Stimulated activated CD8-positive, alpha-beta memory T cell treated with anti-CD3 and anti-CD28 coated beads, Interleukin-4, amount 100 ng/mL, for 24 hours (primary cell): Measurements from ENCODE around the gene KIR3DL1.
"Not testable (repeated sequence)": the region's sequence is repeated elsewhere in the genome, so short reads cannot be mapped to it uniquely, and the experiment has no call there.

Experiments
- DNase-seq: peaks from one replicate; pipeline ENCODE4 v3.0.0-alpha.2; 2020; ENCODE audit warnings: low read depth

Gene KIR3DL1

GRCh38 chr19:54816251-54816650 is at the start of gene KIR3DL1:
Gene KIR3DL1 (plus strand): TSS chr19:54816468.
- DNase-seq, result not testable (repeated sequence)

DNA sequence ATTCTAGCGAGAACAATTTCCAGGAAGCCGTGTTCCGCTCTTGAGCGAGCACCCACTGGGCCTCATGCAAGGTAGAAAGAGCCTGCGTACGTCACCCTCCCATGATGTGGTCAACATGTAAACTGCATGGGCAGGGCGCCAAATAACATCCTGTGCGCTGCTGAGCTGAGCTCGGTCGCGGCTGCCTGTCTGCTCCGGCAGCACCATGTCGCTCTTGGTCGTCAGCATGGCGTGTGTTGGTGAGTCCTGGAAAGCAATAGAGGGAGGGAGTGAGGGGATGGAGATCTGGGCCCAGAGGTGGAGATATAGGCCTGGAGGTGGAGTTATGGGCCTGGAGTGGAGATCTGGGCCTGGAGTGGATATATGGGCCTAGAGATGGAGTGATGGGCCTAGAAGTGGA is 46.6 kb upstream of the KIR3DL1 start, which contains the start of gene KIR2DL1:
Gene KIR2DL1, plus strand, starts transcription at position 148 of the 400 bp plus-strand sequence. Its CDS starts 58 bp downstream, at position 206.
- not testable (repeated sequence) for DNase-seq

GRCh38 chr19:54770511-54770910 is 45.8 kb upstream of the KIR3DL1 start:
- DNase-seq, result not testable (repeated sequence)

GRCh38 chr19:54771018-54771960 is 45.0 kb upstream of the KIR3DL1 start:
- not testable (repeated sequence) for DNase-seq

DNA sequence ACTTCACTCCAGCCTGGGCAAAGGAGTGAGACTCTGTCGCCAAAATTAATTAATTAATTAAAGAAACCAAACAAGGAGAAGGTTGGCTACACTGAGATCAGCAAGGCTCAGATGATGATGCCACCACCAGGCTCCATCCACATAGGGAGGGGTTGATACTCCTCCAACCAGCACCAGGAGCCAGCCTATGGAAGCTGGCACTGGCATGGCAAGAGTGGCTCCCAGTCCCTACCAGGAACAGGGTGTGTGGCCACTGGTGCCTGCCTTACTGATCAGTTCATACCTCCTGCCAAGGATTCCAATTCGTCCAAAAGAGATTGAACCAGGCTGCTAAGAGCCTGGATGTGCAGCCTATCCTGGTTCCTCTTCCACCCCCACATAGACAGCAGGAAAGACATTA is 43.6 kb upstream of the KIR3DL1 start:
- DNase-seq, result not testable (repeated sequence)

GRCh38 chr19:54775095-54775815 is 41.0 kb upstream of the KIR3DL1 start:
- DNase-seq, result not testable (repeated sequence)

GRCh38 chr19:54775830-54776229 is 40.4 kb upstream of the KIR3DL1 start:
- DNase-seq, result not testable (repeated sequence)

DNA sequence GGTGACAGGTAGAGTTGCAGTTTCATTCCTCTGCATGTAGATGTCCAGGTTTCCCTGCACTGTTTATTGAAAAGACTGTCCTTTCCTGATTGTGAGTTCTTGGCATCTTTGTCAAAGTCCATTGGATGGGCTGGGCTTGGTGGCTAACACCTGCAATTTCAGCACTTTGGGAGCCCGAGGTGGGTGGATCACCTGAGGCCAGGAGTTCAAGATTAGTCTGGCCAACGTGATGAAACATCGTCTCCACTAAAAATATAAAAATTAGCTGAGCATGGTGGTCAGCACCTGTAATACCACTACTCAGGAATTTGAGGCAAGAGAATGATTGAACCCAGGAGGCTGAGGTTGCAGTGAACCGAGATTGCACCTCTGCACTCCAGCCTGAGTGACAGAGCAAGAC is 38.4 kb upstream of the KIR3DL1 start:
- not testable (repeated sequence) for DNase-seq

- DNase-seq, result not testable (repeated sequence)
Observed at GRCh38 chr19:54778896-54779295, 37.4 kb upstream of the KIR3DL1 start.

- DNase-seq, result not testable (repeated sequence)
Observed at GRCh38 chr19:54782916-54783315, 33.4 kb upstream of the KIR3DL1 start.

GRCh38 chr19:54786091-54786723 is 30.1 kb upstream of the KIR3DL1 start:
- not testable (repeated sequence) for DNase-seq

DNA sequence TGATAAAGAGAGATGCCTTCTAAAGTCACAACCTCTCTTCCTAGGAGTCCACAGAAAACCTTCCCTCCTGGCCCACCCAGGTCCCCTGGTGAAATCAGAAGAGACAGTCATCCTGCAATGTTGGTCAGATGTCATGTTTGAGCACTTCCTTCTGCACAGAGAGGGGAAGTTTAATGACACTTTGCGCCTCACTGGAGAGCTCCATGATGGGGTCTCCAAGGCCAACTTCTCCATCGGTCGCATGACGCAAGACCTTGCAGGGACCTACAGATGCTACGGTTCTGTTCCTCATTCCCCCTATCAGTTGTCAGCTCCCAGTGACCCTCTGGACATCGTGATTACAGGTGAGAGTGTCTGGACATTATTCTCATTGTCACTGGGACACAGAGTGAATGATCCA is 28.1 kb upstream of the KIR3DL1 start:
- not testable (repeated sequence) for DNase-seq

- no peak for DNase-seq
Observed at GRCh38 chr19:54790711-54791110, 25.6 kb upstream of the KIR3DL1 start.

DNA sequence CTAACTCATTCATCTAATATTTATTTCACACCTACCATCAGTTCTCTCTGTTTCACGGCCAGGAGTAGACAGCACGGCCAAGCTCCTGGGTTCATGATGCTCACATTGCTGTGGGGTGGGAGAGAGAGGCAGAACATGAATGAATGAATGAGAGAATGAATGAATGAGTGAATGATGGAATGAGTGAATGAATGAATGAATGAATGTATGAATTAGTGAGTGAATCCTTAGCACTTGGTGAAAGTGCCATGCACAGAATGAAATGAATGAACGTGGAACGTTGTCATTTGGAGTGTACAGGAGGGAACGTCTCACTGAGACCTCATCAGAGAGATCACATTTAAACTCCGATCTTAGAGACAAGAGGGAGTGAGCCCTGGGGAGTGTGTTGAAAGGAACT is 24.8 kb upstream of the KIR3DL1 start:
- no peak for DNase-seq

DNA sequence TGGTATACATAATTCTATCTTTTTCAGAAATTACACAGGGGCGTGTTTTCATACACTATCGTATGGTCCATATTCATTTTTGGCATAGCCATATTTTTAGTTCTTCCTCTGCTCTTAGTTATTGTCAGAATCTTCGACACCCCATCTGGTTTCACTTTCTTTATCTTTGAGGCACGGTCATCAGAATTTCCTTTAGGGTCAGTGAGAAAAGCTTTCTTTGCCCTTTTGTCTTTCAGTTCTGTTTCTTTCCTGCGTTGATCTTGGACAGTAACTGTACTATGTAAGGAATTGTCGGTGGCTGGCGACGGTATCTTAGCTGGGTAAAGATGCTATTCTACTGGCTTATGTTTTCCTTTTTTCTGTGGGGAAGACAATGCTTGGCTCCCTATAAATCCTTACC is 23.5 kb upstream of the KIR3DL1 start:
- no peak for DNase-seq

- no peak for DNase-seq
Observed at GRCh38 chr19:54795758-54796157, 20.5 kb upstream of the KIR3DL1 start.

GRCh38 chr19:54803410-54803809 is 12.9 kb upstream of the KIR3DL1 start, which contains the start of gene KIR2DL4:
Gene KIR2DL4 (plus strand): TSS chr19:54803610. CDS start chr19:54803652, 42 bp downstream.
- DNase-seq, result no peak

GRCh38 chr19:54804101-54804500 is 12.2 kb upstream of the KIR3DL1 start:
- peak; percentile 8 for DNase-seq

- no peak for DNase-seq
Observed at GRCh38 chr19:54804571-54804970, 11.7 kb upstream of the KIR3DL1 start.

DNA sequence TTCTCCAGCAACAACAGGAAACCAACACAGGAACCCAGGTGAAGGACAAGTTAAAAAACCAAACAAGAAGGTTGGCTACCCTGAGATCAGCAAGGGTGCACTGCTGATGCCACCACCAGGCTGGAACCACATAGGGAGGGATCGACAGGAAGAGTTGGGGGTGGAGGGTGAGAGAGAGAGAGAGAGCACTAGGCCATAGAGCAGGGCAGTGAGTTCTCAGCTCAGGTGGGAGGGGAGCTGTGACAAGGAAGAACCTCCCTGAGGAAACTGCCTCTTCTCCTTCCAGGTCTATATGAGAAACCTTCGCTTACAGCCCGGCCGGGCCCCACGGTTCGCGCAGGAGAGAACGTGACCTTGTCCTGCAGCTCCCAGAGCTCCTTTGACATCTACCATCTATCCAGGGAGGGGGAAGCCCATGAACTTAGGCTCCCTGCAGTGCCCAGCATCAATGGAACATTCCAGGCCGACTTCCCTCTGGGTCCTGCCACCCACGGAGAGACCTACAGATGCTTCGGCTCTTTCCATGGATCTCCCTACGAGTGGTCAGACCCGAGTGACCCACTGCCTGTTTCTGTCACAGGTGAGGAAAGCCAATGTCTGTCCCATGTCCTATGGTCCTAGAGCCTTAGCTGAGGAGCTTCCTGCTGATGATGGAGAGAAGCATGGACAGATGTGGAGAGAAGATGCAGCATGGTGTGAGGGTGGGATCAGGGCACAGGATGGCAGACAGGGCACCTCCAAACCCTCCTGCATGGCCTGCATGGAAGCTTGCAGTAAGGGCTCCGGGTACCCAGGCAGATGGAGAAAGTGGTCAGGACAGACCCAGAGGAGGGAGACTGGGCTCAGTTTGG is 10.4 kb upstream of the KIR3DL1 start:
- DNase-seq, result no peak

DNA sequence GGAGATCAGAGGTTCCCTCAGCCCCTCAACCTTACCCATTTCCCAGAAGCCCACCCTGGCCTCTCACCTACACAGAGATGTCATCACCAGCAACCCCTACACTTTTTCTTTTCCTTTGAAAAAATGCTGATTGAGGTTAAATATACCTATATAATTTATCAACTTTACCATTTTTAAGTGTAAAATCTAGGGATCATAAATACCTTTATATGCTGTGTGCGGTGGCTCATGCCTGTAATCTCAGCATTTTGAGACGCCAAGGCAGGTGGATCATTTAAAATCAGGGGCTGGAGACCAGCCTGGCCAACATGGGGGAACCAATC is 9.8 kb upstream of the KIR3DL1 start:
- no peak for DNase-seq
